Fibroblast of lung (primary cell): ENCODE data around the gene UPF1. TPM values are rescaled to one million over a fixed set of nuclear protein-coding genes. Genes with fewer than 3 reads are reported as not detected.

Experiments
- DNase-seq, 2 donors: peaks; one replicate each; pipeline versions ENCODE4 v3.0.0 to v3.0.0-alpha.2; 2010; ENCODE audit warnings: low read depth in 2 of 2
- H2AFZ ChIP-seq: 2 replicates; pipeline ENCODE4 v1.5.1; 2012; ENCODE audit warnings: low read length, control low read depth, inconsistent platforms
- H3K27ac ChIP-seq: 2 replicates; pipeline ENCODE4 v1.5.1; 2011; ENCODE audit warnings: low read length, control low read depth; ENCODE audit not compliant: insufficient read depth
- H3K27me3 ChIP-seq: 2 replicates; pipeline ENCODE4 v1.5.1; 2011; ENCODE audit warnings: mild to moderate bottlenecking, low read length; ENCODE audit not compliant: control insufficient read depth, insufficient read depth
- H3K36me3 ChIP-seq: 2 replicates; pipeline ENCODE4 v1.5.1; 2011; ENCODE audit warnings: low read length; ENCODE audit not compliant: control insufficient read depth, insufficient read depth
- H3K4me1 ChIP-seq: 2 replicates; pipeline ENCODE4 v1.5.1; 2011; ENCODE audit warnings: low read length; ENCODE audit not compliant: control insufficient read depth, insufficient read depth; ENCODE audit errors: extremely low read depth
- H3K4me2 ChIP-seq: 2 replicates; pipeline ENCODE4 v1.5.1; 2011; ENCODE audit warnings: low read length, control low read depth; ENCODE audit not compliant: insufficient read depth; ENCODE audit errors: extremely low read depth
- H3K4me3 ChIP-seq, 4 experiments: fragments of 200-600 bp in 1 of 4; sonication (generic) in 1 of 4; replicated peaks in 1 of 4; 2 replicates each; pipeline ENCODE4 v1.5.1; 2011 to 2016; ENCODE audit warnings: low read length in 4 of 4, low read depth in 3 of 4, mild to moderate bottlenecking in 3 of 4, control low read depth in 2 of 4, inconsistent platforms in 1 of 4, mixed read lengths in 1 of 4; ENCODE audit not compliant: insufficient read depth in 1 of 4; ENCODE audit errors: control extremely low read depth in 1 of 4
- H3K79me2 ChIP-seq: 2 replicates; pipeline ENCODE4 v1.5.1; 2012; ENCODE audit warnings: mild to moderate bottlenecking, low read length, inconsistent platforms; ENCODE audit not compliant: control insufficient read depth, insufficient read depth
- H3K9ac ChIP-seq: 2 replicates; pipeline ENCODE4 v1.5.1; 2011; ENCODE audit warnings: mild to moderate bottlenecking, low read length, control low read depth; ENCODE audit not compliant: insufficient read depth
- H3K9me3 ChIP-seq: 2 replicates; pipeline ENCODE4 v1.5.1; 2012; ENCODE audit warnings: low read depth, low read length; ENCODE audit not compliant: control insufficient read depth, insufficient read depth
- H4K20me1 ChIP-seq: 2 replicates; pipeline ENCODE4 v1.5.1; 2011; ENCODE audit warnings: low read length; ENCODE audit not compliant: control insufficient read depth, insufficient read depth; ENCODE audit errors: extremely low read depth
- EZH2 ChIP-seq: IDR thresholded peaks from 2 replicates; pipeline ENCODE4 v1.5.1; 2012; ENCODE audit warnings: low read length, control low read depth, mild to moderate bottlenecking; ENCODE audit errors: missing control alignments
- polyA plus RNA-seq, 2 donors: library from polyadenylated mRNA; depleted of rRNA in 1 of 2; stranded (reverse) in 1 of 2; unstranded in 1 of 2; fragments of >200 nt; gene quantifications; 2 replicates each; pipeline ENCODE4 v1.2.1, GENCODE V29; 2011 to 2012; ENCODE audit warnings: missing spikeins in 1 of 2
- total RNA-seq: library from RNA; depleted of rRNA; stranded (reverse); fragments of >200 nt; gene quantifications from 2 replicates; pipeline ENCODE4 v1.2.1, GENCODE V29; 2014
- TF ChIP-seq, protein P1 (sequence below), 2 donors: IDR thresholded peaks in 1 of 2; conservative IDR thresholded peaks in 1 of 2; 1 replicate in 1 of 2; 2 replicates in 1 of 2; pipeline ENCODE4 v1.5.1; 2011 to 2012; ENCODE audit warnings: low read length in 2 of 2, control low read depth in 1 of 2, inconsistent platforms in 1 of 2, low read depth in 1 of 2, mild to moderate bottlenecking in 1 of 2

The UPF1 gene
- total and polyA plus RNA-seq, 2 donors (not counting 1 experiment from before 2014, with no cell fraction given), result 20.5 to 57.1 TPM

DNA sequence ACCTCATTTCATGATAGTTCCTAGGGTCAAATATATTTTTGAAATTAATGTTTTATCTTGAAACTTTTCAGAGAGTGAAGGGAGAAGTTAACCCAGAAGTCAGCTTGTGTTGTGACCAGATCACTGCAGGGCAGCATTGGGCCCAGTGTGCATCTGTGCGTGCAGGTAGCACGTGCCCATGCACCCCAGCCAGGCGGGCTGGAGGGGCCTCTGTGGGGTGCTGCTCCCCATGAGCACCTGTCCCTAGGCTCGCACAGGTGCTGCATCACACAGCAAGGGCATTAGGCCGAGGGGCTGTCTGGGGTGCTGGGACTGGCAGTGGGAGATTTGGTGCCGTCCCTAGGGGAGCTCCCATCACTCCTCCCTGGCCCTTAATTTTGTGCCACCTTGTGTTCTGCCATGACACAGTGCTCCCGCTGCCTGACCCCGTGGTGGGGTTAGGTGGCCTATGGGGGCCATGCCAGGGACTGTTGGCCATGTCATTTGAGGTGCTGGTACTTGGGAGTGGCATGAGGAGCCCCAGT lies 13.1 kb downstream of the UPF1 start:
- peaks cover 8% of the 10 kb centered on the region for H4K20me1 ChIP-seq

DNA sequence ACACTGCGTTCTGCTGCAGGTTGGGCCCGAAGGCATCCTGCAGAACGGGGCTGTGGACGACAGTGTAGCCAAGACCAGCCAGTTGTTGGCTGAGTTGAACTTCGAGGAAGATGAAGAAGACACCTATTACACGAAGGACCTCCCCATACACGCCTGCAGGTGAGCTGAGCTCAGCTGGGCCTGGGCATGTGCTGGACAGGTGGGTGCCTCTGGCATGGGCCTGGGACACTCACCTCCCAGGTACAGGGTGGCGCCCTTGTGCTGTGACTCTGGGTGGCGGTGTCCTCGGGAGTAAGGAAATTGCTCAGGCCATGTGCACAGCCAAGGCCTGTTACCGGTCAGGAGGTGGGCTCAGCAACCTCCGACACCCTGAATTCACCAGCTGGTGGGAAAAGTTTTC lies 14.2 kb downstream of the UPF1 start:
- Histone ChIP-seq H3K36me3 (peaks cover 12% of the 10 kb centered on the region), H3K27ac (no peak overlapping the region), H2AFZ (no peak overlapping the region), H3K4me3 (no peak overlapping the region), H3K79me2 (peaks cover 78% of the 10 kb centered on the region), H3K9ac (no peak overlapping the region), H3K27me3 (no peaks in the 10 kb centered on the region), H3K4me1 (peaks cover 35% of the 10 kb centered on the region), H3K4me2 (no peak overlapping the region), H4K20me1 (peaks cover 8% of the 10 kb centered on the region), H3K9me3 (no peaks in the 10 kb centered on the region)
- no peak for DNase-seq
- TF ChIP-seq, protein P1, sequence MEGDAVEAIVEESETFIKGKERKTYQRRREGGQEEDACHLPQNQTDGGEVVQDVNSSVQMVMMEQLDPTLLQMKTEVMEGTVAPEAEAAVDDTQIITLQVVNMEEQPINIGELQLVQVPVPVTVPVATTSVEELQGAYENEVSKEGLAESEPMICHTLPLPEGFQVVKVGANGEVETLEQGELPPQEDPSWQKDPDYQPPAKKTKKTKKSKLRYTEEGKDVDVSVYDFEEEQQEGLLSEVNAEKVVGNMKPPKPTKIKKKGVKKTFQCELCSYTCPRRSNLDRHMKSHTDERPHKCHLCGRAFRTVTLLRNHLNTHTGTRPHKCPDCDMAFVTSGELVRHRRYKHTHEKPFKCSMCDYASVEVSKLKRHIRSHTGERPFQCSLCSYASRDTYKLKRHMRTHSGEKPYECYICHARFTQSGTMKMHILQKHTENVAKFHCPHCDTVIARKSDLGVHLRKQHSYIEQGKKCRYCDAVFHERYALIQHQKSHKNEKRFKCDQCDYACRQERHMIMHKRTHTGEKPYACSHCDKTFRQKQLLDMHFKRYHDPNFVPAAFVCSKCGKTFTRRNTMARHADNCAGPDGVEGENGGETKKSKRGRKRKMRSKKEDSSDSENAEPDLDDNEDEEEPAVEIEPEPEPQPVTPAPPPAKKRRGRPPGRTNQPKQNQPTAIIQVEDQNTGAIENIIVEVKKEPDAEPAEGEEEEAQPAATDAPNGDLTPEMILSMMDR (conservative IDR thresholded peaks at IDR 0.05 in 1 of 2, IDR thresholded peaks at IDR 0.05 in 1 of 2; ENCODE audit: low read depth in 1 of 2, low read length in 2 of 2), result no peak
- no peak for TF ChIP-seq EZH2

More for the DNA sequence above, 13.1 kb downstream of the UPF1 start:
- H3K27ac ChIP-seq, result no peak overlapping the region
- H3K4me3 ChIP-seq, result no peak overlapping the region
- peaks cover 7% of the 10 kb centered on the region for H3K36me3 ChIP-seq
- peaks cover 32% of the 10 kb centered on the region for H3K4me1 ChIP-seq
- H3K4me2 ChIP-seq, result no peak overlapping the region
- DNase-seq, result no peak
- H3K79me2 ChIP-seq, result peaks cover 78% of the 10 kb centered on the region
- no peak overlapping the region for H2AFZ ChIP-seq
- no peaks in the 10 kb centered on the region for H3K9me3 ChIP-seq
- TF ChIP-seq EZH2, result no peak
- TF ChIP-seq, protein P1 (conservative IDR thresholded peaks at IDR 0.05 in 1 of 2, IDR thresholded peaks at IDR 0.05 in 1 of 2; ENCODE audit: low read depth in 1 of 2, low read length in 2 of 2), result no peak
- H3K27me3 ChIP-seq, result no peaks in the 10 kb centered on the region
- no peak overlapping the region for H3K9ac ChIP-seq

DNA sequence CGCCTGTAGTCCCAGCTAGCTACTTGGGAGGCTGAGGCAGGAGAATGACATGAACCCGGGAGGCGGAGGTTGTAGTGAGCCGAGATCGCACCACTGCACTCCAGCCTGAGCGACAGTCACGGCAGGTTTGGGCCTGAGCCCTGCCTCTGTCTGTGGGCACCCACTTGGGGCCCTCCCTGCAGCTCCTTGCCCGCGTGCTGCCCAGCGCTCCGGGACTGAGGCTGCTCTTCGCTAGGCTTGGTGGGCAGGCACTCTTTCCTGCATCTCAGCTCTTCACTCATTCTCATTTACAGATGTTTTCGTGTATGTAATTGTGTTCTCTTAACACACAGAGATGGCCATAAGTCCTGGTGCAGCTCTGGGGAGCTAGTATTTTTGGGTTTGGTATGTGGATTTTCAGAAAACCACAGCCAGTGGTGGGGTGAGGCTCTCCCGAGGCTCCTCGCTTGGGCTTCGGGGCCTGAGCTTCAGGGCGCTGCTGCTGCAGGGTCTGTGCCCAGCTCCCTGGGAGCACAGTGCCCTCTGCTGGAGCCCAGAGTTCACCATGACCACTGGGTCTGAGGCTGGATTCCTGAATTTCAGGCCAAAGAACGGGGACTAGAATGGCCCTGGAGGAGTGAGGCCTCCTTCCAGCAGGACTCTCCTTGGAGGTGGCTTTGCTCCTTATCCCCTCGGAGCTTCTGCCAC lies 15.2 kb downstream of the UPF1 start:
- H3K4me3 ChIP-seq, result no peak overlapping the region
- H3K27ac ChIP-seq, result peak overlapping the region; percentile 86
- H2AFZ ChIP-seq, result no peak overlapping the region
- H3K79me2 ChIP-seq, result peaks cover 73% of the 10 kb centered on the region
- peak overlapping the region; percentile 78 for H3K4me2 ChIP-seq
- no peak for TF ChIP-seq EZH2
- TF ChIP-seq, protein P1 (conservative IDR thresholded peaks at IDR 0.05 in 1 of 2, IDR thresholded peaks at IDR 0.05 in 1 of 2; ENCODE audit: low read depth in 1 of 2, low read length in 2 of 2), result peak; percentile 94 to 96
- no peaks in the 10 kb centered on the region for H3K9me3 ChIP-seq
- H3K36me3 ChIP-seq, result peaks cover 18% of the 10 kb centered on the region
- H3K4me1 ChIP-seq, result peaks cover 35% of the 10 kb centered on the region
- H4K20me1 ChIP-seq, result peaks cover 8% of the 10 kb centered on the region
- H3K9ac ChIP-seq, result peak overlapping the region; percentile 25
- DNase-seq, result peak; percentile 59 to 80
- H3K27me3 ChIP-seq, result no peaks in the 10 kb centered on the region
